VCaP (cell line): ENCODE measurements around the gene NAA35.
"Not testable (repeated sequence)": the region's sequence is repeated elsewhere in the genome, so short reads cannot be mapped to it uniquely, and the experiment has no call there.

Experiments used
- H3K27ac ChIP-seq: fragments of 450-650 bp; 2 replicates; pipeline ENCODE4 v1.5.1; 2017
- CTCF ChIP-seq: fragments of 450-650 bp; conservative IDR thresholded peaks from 2 replicates; pipeline ENCODE4 v1.5.1; 2017; ENCODE audit warnings: mild to moderate bottlenecking, moderate library complexity

The NAA35 gene

GRCh38 chr9:85973238-85973637, 32.3 kb downstream of the NAA35 start:
- TF ChIP-seq CTCF = no peak
- no peak overlapping the region for H3K27ac ChIP-seq

- not testable (repeated sequence) for H3K27ac ChIP-seq
Measured at GRCh38 chr9:85974055-85974547, 33.2 kb downstream of the NAA35 start.

GRCh38 chr9:85978496-85978895, 37.5 kb downstream of the NAA35 start:
- no peak for TF ChIP-seq CTCF
- H3K27ac ChIP-seq = no peak overlapping the region

GRCh38 chr9:85981369-85981768, 40.4 kb downstream of the NAA35 start:
- no peak overlapping the region for H3K27ac ChIP-seq
- no peak for TF ChIP-seq CTCF

- TF ChIP-seq CTCF = no peak
- H3K27ac ChIP-seq = no peak overlapping the region
Measured at GRCh38 chr9:85984457-85984856, 43.5 kb downstream of the NAA35 start.

- no peak overlapping the region for H3K27ac ChIP-seq
- no peak for TF ChIP-seq CTCF
Measured at GRCh38 chr9:85987236-85987635, 46.3 kb downstream of the NAA35 start.

- H3K27ac ChIP-seq = no peak overlapping the region
- no peak for TF ChIP-seq CTCF
Measured at GRCh38 chr9:85994191-85994590, 53.2 kb downstream of the NAA35 start.

- TF ChIP-seq CTCF = no peak
Measured at GRCh38 chr9:85995097-85995496, 54.2 kb downstream of the NAA35 start.

More at GRCh38 chr9:85995097-85995496, 54.2 kb downstream of the NAA35 start:
- H3K27ac ChIP-seq = no peak overlapping the region
